Adrenal gland (tissue), 5 donors: Measurements from ENCODE around the gene SEL1L2.

ENCODE experiments used
- CTCF ChIP-seq, 6 experiments: fragments of 450-650 bp in 4 of 6; fragments of 200-600 bp in 2 of 6; sonication (generic) in 1 of 6; IDR thresholded peaks; 1 replicate in 5 of 6; 2 replicates in 1 of 6; pipeline versions ENCODE4 v1.5.1 to v1.8.0; 2016 to 2021; ENCODE audit warnings: antibody characterized with exemption in 6 of 6, mild to moderate bottlenecking in 2 of 6, moderate library complexity in 1 of 6
- POLR2A ChIP-seq, 2 donors: fragments of 450-650 bp; IDR thresholded peaks; one replicate each; pipeline ENCODE4 v1.6.1; 2017; ENCODE audit warnings: antibody characterized with exemption in 2 of 2, mild to moderate bottlenecking in 2 of 2, moderate library complexity in 1 of 2
- donor health status: DM: no; HTN: no; CAD: no.

- no peak for TF ChIP-seq CTCF (IDR thresholded peaks at IDR 0.05)
- TF ChIP-seq POLR2A (IDR thresholded peaks at IDR 0.05), result no peak
Observed at GRCh38 chr20:13891575-13891974, 98.8 kb downstream of the SEL1L2 start.
